KBM-7 (cell line): Measurements from ENCODE around the gene MPPED1.

ENCODE experiments used
- DNase-seq: peaks from one replicate; pipeline ENCODE4 v3.0.0-alpha.2; 2015
- in situ Hi-C: fragments of 300-500 bp; cut with MboI; formaldehyde crosslinking; loops from 2 replicates; pipeline ENCODE4 v1.14.3; 2020; ENCODE audit warnings: low sequenced_read_pairs, low pct_unique_long_range_greater_than_20kb, mixed read lengths

Gene MPPED1

DNA sequence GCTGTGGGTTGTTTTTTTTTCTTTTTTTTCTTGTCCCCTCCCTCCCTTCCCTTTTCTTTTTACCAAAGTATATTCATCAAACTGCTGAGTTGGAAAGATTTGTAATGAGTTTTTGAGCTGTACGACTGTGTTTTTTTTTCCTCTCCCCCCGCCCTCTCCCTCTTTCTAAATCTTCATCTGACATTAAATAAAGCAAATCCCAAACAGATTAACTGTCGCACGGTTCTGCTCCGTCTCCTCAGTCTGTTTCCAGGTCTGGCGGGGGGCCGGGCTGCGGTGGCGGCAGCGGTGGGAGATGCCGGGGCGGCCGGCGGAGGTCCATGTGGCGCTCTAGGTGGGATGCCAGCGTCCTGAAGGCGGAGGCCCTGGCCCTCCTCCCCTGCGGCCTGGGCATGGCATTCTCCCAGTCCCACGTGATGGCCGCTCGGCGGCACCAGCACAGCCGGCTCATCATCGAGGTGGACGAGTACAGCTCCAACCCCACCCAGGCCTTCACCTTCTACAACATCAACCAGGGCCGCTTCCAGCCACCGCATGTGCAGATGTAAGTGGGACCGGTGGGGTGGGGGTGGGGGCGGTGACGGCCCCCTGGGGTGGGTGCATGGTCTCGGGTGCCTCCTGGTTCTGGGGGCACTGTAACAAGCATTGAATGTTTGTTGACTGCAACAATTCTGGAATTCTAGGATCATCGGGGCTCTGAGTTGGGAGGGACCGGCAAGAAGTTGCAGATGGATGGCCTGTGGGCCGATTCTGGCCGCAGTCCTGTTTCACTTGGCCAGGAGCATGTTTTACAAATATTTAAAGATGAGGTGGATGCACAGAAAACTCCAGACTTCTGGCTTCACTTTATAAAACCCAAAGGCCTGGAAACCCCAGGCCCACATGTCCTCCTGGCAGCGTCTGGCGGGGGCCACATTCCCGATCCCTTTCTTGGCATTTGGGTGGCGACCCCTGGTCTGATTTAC is 13.1 kb downstream of the MPPED1 start:
- in situ Hi-C loops: loop anchor here (25.0 kb wide), 1 partner anchor 1212 kb away; no protein-coding TSS in a partner anchor
- DNase-seq: no peak

DNA sequence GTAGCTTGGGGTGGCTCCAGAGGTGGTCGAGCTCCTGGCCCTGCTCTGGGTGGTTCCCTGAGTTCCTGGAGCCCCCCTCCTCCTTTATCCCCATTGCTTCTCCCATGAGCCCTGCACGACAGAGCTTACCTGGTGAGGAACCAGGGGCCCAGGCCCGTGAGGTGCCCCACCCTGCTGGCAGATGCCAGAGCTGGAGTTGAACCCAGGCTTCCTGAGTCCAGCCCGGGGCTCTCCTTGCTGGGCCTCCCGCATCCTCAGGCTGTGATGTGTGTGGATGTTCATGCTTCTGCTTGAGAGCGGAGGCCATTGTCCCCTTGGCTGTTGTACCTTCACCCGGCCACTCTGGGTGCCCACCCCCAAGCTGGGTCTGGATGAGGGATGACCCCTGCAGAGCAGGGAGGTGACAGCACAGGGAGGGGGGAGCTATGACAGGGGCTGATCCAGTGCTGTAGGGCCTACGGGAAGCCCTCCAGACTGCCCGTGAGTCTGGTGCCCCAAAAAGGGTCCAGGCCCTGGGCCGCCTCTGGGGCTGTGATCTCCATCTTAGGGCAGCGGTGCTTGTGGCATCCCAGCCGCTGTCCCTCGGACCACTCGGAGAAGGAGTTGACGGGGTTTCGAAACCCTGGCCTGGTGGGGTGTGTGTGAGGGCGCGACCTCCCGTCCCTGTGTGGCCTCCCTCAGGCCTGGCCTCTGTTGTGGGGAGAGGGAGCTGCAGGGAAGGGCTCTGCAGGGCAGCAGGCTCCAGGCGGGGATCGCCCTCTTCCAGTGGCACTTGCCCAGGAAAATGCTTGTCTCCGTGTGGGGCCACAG is 14.4 kb downstream of the MPPED1 start:
- DNase-seq: no peak
- in situ Hi-C loops: no loop called here

DNA sequence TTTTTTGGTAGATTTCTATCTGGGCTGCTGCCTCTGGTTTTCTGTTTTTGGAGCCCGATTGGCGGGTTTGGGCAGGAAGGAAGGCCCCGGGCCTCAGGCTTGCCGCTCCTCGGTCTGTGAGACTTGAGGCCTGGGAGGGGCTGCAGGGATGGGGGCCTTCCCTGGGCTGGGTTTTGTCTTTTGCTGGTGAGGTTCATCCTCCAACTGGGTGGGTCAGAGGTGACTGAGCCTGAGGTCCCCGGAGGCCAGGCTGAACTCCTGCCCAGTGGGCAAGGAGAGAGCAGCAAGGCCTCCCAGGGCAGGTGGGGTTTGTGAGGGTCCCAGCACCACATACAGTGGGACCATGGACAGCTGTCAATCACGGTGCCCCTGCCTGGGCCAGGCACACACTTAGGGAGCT is 15.0 kb downstream of the MPPED1 start:
- in situ Hi-C loops: no loop called here

DNA sequence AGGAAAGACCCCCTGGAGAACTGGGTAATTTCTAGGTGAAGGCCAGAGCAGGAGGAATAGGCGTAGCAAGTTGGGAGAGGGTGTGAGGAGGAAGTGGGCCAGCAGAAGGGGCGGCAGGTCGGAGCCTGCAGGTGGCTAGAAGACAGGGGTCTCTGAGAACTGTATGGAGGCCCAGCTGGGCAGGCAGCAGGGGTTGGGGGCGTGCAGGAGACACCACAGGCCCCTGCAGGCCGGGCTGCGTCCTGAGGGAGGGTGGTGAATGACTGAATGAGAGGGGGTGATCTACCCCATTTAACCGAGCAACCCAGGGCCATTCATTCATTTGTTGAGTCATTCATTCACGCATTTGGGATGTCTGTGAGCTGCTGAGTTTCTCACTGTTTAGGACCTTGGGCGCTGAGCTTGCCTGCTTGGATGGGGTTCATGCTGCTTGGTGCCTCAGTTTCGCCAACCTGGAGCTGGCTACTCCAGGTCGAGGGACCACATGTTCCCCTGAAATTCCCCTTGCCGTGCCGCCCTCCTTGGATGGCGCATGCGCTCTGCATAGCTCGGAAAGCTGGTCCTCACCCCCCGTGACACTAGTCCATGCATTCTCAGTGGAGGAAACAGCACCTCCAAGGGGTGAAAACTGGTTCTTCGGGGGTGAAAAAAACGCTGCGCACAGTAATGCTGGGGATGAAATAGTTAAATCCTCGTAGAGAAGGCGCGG is 15.6 kb downstream of the MPPED1 start:
- in situ Hi-C loops: no loop called here
- DNase-seq: no peak

More for the DNA sequence above, 15.0 kb downstream of the MPPED1 start:
- no peak for DNase-seq

DNA sequence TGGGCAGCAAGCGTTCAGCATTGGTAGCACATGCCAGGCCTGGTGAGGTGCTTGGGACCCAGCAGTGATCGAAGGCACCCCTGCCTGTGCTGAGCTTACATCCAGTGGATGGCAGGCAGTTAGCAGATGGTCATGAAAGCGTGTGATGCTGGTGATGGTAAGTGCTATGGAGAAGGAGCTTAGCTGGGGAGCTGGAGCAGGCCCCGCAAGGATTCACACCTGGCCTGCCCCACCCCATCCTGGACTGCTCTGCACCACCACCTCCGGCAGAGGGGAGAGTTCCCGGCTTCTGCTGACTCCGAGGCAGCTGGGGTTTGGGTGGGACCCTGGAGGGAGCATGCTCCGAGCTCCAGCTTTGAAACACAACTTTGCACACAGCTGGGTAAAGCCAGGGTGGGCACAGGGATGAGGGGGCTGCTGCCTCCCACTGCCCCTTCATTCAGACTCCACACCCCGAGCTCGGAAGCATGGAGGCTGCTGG is 16.2 kb downstream of the MPPED1 start:
- in situ Hi-C loops: no loop called here
- DNase-seq: no peak

DNA sequence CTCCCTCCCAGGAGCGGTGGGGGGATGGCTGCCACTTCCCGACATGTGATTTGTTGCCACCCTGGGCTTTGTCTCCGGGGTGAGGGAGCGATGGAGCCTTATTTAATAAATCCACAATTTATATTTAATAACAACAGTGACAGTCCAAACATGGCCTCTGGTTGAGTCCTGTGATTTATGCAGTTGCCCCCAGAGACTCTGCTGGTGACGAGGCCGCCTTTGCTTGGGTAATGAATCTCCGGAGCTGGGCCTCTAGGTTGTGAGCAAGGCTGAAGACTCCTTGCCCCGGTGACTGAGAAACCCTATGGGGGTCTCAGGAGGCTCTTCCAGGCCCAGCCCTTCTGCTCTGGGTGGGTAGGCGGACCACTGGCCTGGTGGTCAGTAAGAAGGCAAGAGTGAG is 16.7 kb downstream of the MPPED1 start:
- DNase-seq: no peak
- in situ Hi-C loops: no loop called here

DNA sequence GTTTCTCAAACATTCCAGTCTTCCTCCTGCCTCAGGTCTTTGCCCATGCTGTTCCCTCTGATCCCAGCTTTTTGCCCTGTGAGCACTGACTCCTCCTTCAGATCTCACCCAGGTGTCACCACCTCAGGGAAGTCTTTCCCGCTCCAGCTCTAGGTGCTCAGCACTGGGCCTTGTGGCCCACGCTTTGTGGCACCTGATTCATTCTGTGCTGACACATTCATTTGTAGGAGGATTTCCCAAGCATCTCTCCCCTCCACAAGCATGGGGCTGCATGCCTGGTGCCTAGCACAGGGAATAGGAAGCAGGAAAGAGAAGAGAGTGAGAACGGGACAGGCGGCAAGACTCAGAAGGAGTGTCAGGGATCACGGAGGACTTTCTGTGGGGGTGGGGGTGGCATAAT is 17.6 kb downstream of the MPPED1 start:
- DNase-seq: no peak
- in situ Hi-C loops: no loop called here

DNA sequence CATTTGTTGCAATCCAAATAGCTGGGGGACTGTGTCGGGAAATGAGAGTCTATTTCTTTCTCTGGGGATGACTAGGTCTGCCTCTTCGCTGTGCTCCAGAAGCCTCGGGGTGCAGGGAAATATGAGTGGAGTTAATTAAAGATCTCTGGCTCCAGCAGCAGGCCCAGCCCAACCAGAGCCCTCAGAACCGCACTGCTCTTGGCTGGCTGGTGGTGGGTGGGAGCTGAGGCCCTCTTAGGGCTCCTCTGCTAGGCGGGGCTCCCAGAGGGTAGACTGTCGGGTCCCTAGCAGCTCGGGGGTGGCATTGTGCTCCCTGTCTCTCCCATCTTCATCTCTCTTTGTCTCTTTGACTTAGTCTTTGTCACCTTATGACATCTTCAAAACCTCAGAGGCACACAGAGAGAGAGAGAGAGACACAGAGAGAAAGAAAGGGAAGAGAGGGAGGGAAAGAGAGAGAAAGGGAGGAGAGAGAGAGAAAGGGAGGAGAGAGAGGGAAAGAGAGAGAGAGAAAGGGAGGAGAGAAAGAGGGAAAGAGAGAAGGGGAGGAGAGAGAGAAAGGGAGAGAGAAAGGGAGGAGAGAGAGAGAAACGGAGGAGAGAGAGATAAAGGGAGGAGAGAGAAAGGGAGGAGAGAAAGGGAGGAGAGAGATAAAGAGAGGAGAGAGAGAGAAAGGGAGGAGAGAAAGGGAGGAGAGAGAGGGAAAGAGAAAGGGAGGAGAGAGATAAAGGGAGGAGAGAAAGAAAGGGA is 20.2 kb downstream of the MPPED1 start:
- DNase-seq: no peak
- in situ Hi-C loops: no loop called here

DNA sequence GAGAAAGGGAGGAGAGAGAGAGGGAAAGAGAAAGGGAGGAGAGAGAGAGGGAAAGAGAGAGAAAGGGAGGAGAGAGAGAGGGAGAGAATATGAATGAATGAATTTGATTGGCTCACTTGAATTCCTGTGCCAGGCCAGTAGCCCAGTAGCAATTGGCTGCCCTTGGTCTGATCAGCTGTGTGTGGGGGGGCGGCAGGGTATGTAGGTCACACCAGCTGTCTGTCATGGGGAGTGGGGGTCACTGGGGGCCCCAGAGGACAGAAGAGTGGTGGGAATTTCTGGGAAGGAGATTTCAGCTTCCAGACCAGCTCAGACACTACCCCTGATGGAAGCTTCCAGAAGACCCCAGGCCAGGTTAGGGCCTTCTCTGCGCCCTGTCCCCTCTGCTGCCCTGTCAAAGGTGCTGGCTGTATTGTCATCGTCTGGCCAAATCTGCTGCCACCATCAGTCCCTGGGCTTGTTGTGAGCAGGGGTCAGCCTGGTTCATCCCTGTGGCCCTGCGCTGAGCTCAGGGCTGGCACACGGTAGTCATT is 21.1 kb downstream of the MPPED1 start:
- in situ Hi-C loops: no loop called here

DNA sequence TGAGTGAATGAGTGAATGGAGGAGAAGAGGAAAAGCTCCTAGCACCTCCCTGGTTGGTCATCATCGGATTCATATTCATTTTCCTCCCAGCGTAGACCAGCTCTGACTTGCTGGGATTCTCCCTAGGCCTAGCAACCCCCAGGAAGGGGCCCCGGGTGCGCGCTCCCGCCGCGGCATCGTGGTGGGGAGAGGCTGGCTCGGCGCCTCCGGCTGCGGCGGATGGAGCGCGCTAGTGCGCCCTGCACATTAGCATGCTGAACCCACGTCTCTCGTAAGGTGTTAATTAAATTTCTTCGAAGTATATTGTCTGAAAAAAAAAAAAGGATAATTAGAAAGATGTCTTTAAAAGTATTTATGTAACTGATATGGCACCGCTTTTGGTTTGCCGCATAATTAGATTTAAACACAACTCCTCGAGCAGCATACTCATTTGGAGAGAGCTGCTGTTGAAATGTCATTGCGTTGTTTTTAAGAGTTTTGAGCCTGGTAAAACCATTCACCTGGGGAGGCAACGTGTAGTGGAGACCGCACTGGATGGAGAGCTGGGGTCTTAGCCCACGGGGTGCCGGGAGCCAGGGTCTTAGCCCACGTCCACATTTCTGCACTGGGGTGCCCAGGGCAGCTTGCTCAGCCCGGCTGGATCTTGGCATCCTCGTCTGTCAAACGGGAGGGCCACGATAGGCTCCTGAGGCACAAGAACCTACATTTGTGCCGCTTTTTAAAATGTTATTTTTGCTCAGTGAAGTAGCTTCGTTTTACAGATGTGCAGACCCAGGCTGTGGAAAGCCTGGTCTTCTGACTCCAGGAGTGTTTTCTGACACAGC is 21.8 kb downstream of the MPPED1 start:
- in situ Hi-C loops: no loop called here
- no peak for DNase-seq

More for the DNA sequence above, 21.1 kb downstream of the MPPED1 start:
- DNase-seq: no peak

DNA sequence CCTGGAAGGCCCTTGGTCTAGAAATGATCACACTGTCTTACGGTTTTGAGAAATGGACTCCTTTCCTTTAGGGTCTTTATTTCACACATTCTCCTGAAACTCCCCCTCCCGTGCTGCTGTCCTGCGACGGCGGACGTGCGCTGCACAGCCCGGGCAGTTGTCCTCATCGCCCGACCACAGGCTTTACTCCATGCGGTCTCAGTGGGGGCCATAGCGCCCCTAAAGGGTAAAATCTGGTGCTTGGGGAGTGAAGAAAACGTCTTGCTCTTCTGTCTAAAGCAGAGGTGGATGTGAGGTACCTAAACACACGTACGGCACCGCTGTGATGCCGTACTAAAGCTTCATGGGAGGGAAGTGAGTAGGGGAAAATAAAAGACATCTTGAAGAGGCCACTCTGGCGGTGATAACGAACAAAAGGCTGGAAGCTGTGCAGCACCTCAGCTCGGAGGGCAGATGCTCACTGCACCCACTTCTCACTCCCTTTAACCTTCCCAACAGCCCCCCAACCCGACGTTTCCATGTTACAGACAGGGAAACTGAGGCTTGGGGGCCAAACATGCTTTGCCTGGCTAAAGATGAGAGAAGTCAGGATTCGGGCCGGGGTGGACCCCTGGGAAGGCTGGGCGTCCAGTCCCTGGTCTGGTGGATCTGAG is 22.6 kb downstream of the MPPED1 start:
- in situ Hi-C loops: no loop called here
- DNase-seq: no peak

DNA sequence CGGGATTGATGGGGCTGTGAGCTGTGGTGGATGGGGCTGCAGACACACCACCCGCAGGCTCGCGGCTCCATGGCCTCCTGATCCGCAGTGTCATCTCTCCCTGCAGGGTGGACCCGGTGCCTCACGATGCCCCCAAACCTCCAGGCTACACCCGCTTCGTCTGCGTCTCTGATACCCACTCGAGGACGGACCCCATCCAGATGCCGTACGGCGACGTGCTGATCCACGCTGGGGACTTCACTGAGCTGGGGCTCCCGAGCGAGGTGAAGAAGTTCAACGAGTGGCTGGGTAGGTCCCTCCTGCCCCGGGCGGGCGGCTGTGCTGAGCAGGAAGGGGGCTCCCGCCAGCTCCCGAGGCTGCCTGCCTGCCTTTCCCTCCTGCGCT is 23.1 kb downstream of the MPPED1 start:
- in situ Hi-C loops: no loop called here
- DNase-seq: no peak

DNA sequence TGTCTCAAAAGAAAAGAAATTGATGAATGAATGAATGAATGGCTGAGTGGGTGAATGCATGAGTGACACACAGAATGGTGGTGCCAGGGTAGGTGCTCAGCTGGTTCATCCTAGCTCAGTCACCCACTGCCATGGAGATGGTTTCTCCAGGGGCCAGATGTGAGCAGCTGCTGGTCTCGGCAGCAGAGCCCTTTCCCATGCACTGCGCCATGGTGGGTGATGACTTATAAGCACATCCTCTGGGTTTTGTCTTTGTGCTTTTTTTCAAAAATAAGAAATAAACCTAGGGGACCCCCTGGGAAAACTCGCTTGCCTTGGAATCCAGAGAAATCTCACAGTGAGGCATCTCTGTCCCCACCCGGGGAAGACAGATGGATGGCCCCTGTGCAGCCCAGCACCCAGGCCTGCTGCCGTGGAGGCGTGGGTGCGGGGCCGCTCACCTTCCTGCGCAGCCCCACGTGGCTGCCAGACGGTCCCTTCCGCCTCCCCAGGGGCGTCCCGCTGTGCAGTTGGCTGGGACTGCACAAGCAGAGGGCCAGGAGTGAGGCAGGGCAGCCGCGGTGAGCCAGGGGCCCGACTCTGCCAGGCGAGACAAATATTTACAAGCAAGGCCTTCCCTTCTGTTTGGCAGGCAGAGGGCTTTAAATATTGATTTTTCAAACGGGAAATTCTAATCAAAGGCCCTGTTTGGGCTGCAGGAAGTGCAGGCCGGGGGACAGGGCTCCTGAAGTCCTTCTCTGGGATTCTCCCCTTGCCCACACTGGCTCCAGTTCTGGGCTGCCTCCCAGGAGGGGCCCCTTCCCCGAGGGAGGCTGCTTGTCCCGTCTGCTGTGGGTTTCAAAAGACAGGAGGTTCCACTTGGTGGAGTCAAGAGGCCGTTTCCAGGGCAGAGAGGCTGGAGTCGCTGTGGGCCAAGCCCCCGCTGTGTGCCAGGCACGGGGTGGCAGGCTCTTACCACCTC is 24.3 kb downstream of the MPPED1 start:
- in situ Hi-C loops: no loop called here

DNA sequence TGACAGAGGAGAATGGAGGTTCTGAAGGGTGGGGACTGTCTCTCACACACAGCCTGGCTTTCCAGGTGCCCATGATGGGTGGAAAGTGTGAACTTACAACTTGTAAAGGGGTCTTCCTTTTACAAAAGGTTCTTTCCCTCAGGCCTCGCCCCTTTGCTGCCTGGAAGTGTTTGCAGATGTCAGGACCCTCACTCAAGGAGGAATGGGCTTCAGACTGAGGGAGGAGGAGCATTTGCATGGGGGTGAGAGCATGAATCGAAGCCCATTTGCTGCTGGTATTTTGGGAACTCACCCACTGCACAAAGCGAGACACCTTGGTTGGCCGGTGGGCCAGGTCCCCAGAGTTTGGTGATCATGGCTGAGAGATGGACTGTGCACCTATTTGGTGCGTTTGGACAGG is 25.1 kb downstream of the MPPED1 start:
- DNase-seq: no peak
- in situ Hi-C loops: no loop called here

More for the DNA sequence above, 24.3 kb downstream of the MPPED1 start:
- no peak for DNase-seq

DNA sequence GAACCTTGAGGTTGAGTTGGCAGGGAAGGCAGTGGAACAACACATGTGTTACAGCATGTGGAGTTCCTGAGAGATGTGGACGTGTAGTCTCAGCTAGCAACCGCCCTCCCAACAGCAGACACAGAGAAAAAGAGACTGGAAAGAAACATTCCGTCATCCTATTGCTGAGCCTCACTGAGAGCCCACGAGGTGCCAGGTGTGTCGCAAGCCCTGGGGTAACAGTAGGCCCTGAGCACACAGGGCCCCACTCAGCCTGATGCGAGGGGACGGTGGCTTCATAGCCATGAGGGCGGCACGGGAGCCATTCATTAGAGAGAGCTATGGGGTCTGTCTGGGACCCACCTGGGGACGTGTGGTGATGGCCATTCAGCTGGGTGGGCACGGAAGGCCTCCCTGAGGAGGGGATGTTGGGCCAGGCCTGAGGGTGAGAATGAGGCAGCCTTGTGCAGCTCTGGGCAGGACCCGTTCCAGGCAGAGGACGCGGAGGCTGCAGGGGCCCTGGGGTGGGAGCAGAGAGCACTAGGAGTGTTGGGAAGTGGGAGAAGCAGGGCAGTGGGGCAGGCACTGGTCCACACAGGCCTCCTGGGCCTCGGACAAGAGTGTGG is 26.2 kb downstream of the MPPED1 start:
- in situ Hi-C loops: no loop called here
- DNase-seq: no peak
